Measurements from ENCODE around the gene TIMP2. TPM values are rescaled to one million over a fixed set of nuclear protein-coding genes. Genes with fewer than 3 reads are reported as not detected.

TIMP2 gene
- total and polyA plus RNA-seq, 4 donors, result 8.9 to 37.6 (median 10.1) TPM

DNA sequence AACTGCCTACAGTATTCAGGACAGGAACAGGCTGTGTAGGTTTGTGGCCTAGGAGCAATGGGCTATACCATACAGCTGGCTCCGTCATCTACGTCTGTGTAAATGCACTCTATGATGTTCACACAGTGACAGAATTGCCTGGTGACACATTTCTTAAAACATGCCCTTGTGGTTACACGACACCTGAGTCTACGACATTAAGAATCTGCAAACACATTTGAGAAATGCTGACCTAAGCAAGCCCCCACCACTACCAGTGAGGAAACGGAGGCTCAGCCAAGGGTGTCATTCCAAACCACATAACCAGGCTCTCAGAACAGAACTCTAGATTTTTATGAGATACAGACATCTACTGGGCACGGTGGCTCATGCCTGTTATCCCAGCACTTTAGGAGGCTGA, 108.1 kb downstream of the TIMP2 start:
- H3K4me3 ChIP-seq (ENCODE audit: low read depth in 1 of 3, low read length in 3 of 3), result no peak overlapping the region
- no peaks in the 10 kb centered on the region for H3K9me3 ChIP-seq (ENCODE audit: control insufficient read depth in 4 of 4, low read length in 3 of 4)
- DNase-seq (ENCODE audit: low spot score), result no peak
- WGBS, result 86% methylated on average over 6 of the region's 6 CpGs
- H3K27me3 ChIP-seq (ENCODE audit: control insufficient read depth in 4 of 4, insufficient read depth in 4 of 4, low read length in 3 of 4), result no peaks in the 10 kb centered on the region
- peaks cover 23 to 82% (median 61%) of the 10 kb centered on the region in 4 donors for H3K36me3 ChIP-seq (ENCODE audit: control insufficient read depth in 4 of 4, insufficient read depth in 3 of 4, low read depth in 1 of 4, low read length in 3 of 4)
- H3K4me1 ChIP-seq (ENCODE audit: control insufficient read depth in 4 of 4, insufficient read depth in 4 of 4, low read length in 3 of 4), result no peaks in the 10 kb centered on the region
- TF ChIP-seq YY1 (IDR thresholded peaks at IDR 0.05), result no peak
- TF ChIP-seq, protein P1, sequence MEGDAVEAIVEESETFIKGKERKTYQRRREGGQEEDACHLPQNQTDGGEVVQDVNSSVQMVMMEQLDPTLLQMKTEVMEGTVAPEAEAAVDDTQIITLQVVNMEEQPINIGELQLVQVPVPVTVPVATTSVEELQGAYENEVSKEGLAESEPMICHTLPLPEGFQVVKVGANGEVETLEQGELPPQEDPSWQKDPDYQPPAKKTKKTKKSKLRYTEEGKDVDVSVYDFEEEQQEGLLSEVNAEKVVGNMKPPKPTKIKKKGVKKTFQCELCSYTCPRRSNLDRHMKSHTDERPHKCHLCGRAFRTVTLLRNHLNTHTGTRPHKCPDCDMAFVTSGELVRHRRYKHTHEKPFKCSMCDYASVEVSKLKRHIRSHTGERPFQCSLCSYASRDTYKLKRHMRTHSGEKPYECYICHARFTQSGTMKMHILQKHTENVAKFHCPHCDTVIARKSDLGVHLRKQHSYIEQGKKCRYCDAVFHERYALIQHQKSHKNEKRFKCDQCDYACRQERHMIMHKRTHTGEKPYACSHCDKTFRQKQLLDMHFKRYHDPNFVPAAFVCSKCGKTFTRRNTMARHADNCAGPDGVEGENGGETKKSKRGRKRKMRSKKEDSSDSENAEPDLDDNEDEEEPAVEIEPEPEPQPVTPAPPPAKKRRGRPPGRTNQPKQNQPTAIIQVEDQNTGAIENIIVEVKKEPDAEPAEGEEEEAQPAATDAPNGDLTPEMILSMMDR (IDR thresholded peaks at IDR 0.05; ENCODE audit: low read depth, low read length, missing input control), result no peak
- no peak for TF ChIP-seq JUND (IDR thresholded peaks at IDR 0.05)
- TF ChIP-seq RAD21 (IDR thresholded peaks at IDR 0.05), result no peak
- no peak overlapping the region for H3K9ac ChIP-seq (ENCODE audit: low read depth in 1 of 2, low read length in 2 of 2)
- H3K27ac ChIP-seq (ENCODE audit: low read depth in 1 of 2, low read length in 2 of 2), result no peak overlapping the region

DNA sequence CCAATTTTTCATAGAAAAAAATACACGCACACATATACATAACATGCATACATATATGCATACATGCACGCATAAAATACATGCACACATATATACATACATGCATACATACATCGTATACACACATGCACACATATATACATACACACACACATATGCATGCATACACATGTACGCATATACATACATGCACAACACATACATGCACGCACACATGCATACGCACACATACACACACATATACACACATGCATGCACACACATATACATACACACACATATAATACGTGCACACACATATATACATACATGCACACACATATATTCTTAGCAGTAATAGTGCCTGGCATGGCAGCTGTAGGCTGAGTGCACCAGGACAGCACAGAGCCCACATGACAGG, 109.5 kb downstream of the TIMP2 start:
- Histone ChIP-seq H3K4me1 (ENCODE audit: control insufficient read depth in 4 of 4, insufficient read depth in 4 of 4, low read length in 3 of 4) (no peaks in the 10 kb centered on the region), H3K9me3 (ENCODE audit: control insufficient read depth in 4 of 4, low read length in 3 of 4) (no peaks in the 10 kb centered on the region), H3K4me3 (ENCODE audit: low read depth in 1 of 3, low read length in 3 of 3) (no peak overlapping the region), H3K36me3 (ENCODE audit: control insufficient read depth in 4 of 4, insufficient read depth in 3 of 4, low read depth in 1 of 4, low read length in 3 of 4) (peaks cover 27 to 83% (median 67%) of the 10 kb centered on the region in 4 donors), H3K27ac (ENCODE audit: low read depth in 1 of 2, low read length in 2 of 2) (no peak overlapping the region), H3K27me3 (ENCODE audit: control insufficient read depth in 4 of 4, insufficient read depth in 4 of 4, low read length in 3 of 4) (no peaks in the 10 kb centered on the region), H3K9ac (ENCODE audit: low read depth in 1 of 2, low read length in 2 of 2) (no peak overlapping the region)
- no peak for DNase-seq (ENCODE audit: low spot score)
- WGBS, result 89% methylated on average over 7 of the region's 7 CpGs
- TF ChIP-seq GABPA (IDR thresholded peaks at IDR 0.05 in 1 of 2, conservative IDR thresholded peaks at IDR 0.05 in 1 of 2) (no peak), HNF4A (conservative IDR thresholded peaks at IDR 0.05) (no peak), SP1 (IDR thresholded peaks at IDR 0.05) (no peak), YY1 (IDR thresholded peaks at IDR 0.05) (no peak), FOXA1 (IDR thresholded peaks at IDR 0.05) (no peak), TAF1 (conservative IDR thresholded peaks at IDR 0.05) (no peak), EGR1 (IDR thresholded peaks at IDR 0.05; ENCODE audit: low read depth in 2 of 2) (no peak), FOXA2 (IDR thresholded peaks at IDR 0.05) (no peak), RXRA (IDR thresholded peaks at IDR 0.05) (no peak), JUND (IDR thresholded peaks at IDR 0.05) (no peak)
- TF ChIP-seq, protein P2, sequence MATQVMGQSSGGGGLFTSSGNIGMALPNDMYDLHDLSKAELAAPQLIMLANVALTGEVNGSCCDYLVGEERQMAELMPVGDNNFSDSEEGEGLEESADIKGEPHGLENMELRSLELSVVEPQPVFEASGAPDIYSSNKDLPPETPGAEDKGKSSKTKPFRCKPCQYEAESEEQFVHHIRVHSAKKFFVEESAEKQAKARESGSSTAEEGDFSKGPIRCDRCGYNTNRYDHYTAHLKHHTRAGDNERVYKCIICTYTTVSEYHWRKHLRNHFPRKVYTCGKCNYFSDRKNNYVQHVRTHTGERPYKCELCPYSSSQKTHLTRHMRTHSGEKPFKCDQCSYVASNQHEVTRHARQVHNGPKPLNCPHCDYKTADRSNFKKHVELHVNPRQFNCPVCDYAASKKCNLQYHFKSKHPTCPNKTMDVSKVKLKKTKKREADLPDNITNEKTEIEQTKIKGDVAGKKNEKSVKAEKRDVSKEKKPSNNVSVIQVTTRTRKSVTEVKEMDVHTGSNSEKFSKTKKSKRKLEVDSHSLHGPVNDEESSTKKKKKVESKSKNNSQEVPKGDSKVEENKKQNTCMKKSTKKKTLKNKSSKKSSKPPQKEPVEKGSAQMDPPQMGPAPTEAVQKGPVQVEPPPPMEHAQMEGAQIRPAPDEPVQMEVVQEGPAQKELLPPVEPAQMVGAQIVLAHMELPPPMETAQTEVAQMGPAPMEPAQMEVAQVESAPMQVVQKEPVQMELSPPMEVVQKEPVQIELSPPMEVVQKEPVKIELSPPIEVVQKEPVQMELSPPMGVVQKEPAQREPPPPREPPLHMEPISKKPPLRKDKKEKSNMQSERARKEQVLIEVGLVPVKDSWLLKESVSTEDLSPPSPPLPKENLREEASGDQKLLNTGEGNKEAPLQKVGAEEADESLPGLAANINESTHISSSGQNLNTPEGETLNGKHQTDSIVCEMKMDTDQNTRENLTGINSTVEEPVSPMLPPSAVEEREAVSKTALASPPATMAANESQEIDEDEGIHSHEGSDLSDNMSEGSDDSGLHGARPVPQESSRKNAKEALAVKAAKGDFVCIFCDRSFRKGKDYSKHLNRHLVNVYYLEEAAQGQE (IDR thresholded peaks at IDR 0.05), result no peak
- TF ChIP-seq, protein P3, sequence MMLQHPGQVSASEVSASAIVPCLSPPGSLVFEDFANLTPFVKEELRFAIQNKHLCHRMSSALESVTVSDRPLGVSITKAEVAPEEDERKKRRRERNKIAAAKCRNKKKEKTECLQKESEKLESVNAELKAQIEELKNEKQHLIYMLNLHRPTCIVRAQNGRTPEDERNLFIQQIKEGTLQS (IDR thresholded peaks at IDR 0.05), result no peak
- TF ChIP-seq, protein P4, sequence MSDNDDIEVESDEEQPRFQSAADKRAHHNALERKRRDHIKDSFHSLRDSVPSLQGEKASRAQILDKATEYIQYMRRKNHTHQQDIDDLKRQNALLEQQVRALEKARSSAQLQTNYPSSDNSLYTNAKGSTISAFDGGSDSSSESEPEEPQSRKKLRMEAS (IDR thresholded peaks at IDR 0.05), result no peak
- TF ChIP-seq, protein P5, sequence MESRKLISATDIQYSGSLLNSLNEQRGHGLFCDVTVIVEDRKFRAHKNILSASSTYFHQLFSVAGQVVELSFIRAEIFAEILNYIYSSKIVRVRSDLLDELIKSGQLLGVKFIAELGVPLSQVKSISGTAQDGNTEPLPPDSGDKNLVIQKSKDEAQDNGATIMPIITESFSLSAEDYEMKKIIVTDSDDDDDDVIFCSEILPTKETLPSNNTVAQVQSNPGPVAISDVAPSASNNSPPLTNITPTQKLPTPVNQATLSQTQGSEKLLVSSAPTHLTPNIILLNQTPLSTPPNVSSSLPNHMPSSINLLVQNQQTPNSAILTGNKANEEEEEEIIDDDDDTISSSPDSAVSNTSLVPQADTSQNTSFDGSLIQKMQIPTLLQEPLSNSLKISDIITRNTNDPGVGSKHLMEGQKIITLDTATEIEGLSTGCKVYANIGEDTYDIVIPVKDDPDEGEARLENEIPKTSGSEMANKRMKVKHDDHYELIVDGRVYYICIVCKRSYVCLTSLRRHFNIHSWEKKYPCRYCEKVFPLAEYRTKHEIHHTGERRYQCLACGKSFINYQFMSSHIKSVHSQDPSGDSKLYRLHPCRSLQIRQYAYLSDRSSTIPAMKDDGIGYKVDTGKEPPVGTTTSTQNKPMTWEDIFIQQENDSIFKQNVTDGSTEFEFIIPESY (IDR thresholded peaks at IDR 0.05), result no peak
- TF ChIP-seq, protein P1 (IDR thresholded peaks at IDR 0.05; ENCODE audit: low read depth, low read length, missing input control), result no peak
